Cortex of kidney (tissue), 1 donor: Measurements from ENCODE around the gene RALA.
"Not testable (repeated sequence)": the region's sequence is repeated elsewhere in the genome, so short reads cannot be mapped to it uniquely, and the experiment has no call there.

ENCODE experiments used
- DNase-seq: peaks from one replicate; lab custom pipeline; 2025; lab: John Stamatoyannopoulos, UW

RALA gene

DNA sequence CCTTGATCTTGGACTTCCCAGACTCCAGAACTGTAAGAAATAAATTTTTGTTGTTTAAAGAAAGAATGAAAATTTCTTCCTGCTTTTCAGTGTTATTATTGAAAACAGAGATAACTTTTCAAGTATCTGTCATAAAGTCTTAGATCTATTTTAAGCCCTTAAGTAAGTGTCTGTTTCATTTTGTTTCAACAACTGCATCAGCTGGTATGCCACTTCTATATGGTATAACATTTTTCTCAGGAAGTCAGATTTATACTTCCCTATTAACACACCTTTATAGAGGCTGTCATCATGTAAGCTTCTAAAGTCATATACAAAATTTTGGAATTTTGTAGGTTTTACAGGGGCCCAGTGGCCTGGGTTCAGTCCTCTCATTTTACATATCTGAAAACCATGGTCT lies 24.4 kb downstream of the RALA start:
- DNase-seq: no peak

GRCh38 chr7:39650676-39651075 lies 27.3 kb downstream of the RALA start:
- no peak for DNase-seq

DNA sequence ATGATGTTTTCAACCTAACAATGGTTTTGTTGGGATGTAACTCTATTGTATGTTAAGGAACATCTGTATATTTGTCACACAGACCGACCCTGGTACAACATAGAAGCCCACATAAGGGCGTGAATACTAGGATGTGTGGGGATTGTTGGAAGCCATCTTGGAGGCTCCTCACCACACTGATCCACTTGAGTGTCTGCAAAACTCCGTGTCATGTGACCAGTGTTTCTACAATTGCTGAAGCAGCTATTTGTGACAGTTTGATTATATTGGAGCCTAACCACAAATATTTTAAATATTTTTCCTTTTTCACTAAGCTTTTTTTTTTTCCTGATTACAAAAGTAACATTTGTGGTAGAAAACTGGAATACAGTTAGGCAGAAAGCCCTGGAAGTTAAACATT lies 27.9 kb downstream of the RALA start:
- DNase-seq: no peak

DNA sequence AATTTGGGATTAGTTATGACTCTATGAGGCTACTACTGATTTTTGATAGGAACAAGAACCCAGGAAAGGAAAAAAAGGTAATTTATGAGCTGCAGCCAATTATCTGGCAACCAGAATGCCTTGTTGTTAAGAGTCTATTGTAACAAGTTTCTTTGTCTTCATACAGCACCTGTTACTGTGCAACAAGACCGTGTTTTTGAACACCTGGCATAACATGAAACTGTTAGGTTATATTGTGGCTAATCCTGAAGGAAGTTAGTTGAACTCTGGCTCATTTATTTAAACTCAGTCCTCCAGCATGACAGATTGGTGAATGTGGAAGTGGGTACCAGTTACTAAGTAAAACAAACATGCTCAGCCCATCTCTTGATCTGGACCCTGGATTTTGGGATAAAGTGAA lies 33.0 kb downstream of the RALA start:
- no peak for DNase-seq

DNA sequence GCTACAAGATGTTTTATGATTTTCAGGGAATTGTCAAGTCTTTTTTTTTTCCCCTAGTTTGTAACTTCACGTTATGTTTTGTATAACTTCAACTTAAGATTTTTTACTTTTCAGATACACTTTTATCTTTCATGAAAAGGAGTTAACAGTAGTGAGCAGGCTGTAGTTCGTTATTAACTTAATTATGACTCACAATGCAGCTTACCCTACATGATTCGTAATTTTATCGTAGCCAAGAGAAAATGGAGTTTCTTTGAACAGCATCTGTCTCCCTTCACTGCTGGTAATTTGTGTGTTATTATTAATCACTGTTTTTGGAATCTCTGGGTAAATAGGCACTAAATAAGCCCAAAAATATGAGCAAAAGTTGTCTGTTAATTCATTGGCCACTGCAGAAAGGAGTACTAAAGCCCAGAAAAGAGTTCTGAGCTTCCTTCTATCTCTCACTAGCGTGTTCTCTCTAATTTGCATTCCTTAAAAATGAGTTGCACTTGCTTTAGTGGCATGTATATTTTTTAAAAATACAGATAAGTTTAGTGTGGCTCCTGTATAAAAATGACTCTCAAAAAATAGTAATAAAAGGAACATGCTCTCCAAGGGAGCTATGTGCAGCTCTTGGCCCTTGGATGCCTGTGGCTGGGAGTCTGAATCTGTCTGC lies 36.1 kb downstream of the RALA start:
- no peak for DNase-seq

- no peak for DNase-seq
Measured at GRCh38 chr7:39661960-39662359, 38.6 kb downstream of the RALA start.

DNA sequence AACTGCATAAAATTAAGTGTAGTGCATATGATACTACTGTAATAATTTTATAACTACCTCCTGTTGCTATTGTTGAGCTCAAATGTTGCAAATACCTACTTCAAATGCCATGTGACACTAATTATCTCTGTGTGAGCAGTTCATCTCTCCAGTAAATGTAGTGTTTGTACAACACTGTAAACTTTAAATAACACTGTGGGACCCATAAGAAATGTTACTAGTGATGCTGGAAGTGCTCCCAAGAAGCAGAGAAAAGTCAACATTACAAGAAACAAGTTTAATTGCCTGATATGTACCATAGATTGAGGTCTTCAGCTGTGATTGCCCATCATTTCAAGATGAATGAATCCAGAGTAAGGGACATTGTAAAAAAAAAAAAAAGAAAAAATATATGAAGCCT lies 39.9 kb downstream of the RALA start:
- DNase-seq: no peak

- DNase-seq: no peak
Measured at GRCh38 chr7:39664057-39664456, 40.7 kb downstream of the RALA start.

GRCh38 chr7:39664585-39664984 lies 41.2 kb downstream of the RALA start:
- DNase-seq: no peak

- DNase-seq: no peak
Measured at GRCh38 chr7:39666562-39666961, 43.2 kb downstream of the RALA start.

DNA sequence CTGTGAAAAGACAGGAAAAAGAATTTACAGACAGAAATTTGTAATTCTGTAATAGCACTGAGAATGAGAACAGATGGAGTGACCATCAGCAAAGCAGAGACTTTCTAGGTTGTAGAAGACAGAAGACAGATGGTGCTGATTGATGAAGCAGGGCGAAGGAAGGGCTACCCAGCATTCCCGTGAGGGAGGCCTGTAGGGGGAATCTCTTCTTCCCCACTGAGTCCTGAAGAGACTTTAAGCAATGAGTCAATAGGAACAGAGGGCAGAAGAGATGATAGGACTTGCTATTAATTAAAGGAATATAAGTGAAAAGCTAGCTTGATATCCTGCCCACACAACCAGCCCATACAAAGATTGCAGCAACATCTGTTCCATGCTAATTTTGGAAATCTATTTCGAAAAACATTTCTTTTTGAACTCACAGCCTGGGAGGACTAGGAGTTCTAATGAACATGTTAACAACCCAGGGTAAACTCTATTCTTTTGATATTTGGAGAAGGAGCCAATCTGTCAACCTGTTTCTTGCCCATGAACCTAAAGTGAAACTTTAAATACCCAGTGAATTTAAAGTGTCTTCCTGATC lies 44.1 kb downstream of the RALA start:
- DNase-seq: no peak

DNA sequence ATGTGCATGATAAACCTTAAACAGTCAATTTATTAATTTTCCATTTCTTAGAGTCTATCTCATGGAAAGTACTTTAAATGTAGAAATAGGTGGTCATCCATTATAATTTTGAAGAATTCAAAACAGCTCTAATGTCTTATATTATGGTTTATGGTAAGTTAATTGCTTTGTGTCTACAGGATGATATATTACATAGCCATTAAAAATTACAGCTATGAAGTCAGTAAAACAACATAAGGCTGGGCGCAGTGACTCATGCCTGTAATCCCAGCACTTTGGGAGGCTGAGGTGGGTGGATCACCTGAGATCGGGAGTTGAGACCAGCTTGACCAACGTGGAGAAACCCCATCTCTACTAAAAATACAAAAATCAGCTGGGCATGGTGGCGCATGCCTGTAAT lies 44.9 kb downstream of the RALA start:
- DNase-seq: not testable (repeated sequence)

- no peak for DNase-seq
Measured at GRCh38 chr7:39670052-39670451, 46.7 kb downstream of the RALA start.

DNA sequence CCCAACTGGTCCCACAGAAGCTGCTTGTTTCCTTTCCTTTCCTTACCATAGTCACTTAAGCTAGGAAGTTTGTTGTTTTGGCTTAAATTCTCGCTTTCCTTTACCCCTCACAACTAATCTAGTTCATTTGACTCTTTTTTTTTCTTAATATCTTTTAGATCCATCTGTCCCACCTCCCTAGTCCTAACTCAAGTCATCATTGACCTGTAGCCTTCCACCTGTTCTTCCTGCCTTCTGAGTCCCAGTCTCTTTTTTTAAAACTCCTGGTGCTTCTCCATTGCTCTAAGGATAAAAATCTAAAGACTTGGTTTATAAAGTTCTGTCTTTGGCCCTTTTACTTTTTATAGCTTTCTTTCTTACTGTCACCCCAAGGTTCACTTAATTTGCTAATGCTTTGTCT lies 47.6 kb downstream of the RALA start:
- DNase-seq: no peak

DNA sequence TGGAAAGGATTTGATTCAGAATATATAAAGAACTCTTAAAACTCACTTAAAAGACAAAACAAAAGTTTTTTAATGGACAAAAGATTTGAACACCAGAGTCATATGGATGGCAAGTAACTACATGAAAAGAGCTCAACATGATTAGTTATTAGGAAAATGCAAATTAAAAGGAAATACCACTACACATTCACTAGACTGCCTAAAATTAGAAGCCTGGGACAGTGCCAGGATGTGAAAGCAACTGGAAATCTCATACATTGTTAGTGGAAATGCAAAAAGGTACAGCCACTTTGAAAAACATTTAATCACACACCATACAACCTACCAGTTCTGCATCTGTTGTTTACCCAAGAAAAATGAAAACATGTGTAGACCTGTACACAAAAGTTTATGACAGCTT lies 48.8 kb downstream of the RALA start:
- DNase-seq: no peak

DNA sequence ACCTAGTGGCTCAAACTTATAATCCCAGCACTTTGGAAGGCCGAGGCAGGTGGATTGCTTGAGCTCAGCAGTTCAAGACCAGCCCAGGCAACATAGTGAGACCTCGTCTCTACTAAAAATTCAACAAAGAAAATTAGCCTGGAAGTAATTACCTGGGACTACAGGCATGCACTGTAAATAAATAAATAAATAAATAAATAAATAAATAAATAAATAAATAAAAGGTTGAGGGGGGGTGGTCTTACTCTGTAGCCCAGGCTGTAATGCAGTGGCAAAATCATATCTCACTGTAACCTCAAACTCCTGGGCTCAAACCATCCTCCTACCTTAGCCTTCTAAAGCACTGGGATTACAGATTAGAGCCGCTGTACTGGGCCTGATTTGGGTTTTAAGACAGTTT lies 50.5 kb downstream of the RALA start:
- no peak for DNase-seq

GRCh38 chr7:39674406-39674805 lies 51.0 kb downstream of the RALA start:
- DNase-seq: no peak

- no peak for DNase-seq
Measured at GRCh38 chr7:39676346-39676745, 53.0 kb downstream of the RALA start.

GRCh38 chr7:39678930-39679709 lies 55.7 kb downstream of the RALA start:
- no peak for DNase-seq

- DNase-seq: not testable (repeated sequence)
Measured at GRCh38 chr7:39679874-39680273, 56.5 kb downstream of the RALA start.

- no peak for DNase-seq
Measured at GRCh38 chr7:39681887-39682441, 58.6 kb downstream of the RALA start.

DNA sequence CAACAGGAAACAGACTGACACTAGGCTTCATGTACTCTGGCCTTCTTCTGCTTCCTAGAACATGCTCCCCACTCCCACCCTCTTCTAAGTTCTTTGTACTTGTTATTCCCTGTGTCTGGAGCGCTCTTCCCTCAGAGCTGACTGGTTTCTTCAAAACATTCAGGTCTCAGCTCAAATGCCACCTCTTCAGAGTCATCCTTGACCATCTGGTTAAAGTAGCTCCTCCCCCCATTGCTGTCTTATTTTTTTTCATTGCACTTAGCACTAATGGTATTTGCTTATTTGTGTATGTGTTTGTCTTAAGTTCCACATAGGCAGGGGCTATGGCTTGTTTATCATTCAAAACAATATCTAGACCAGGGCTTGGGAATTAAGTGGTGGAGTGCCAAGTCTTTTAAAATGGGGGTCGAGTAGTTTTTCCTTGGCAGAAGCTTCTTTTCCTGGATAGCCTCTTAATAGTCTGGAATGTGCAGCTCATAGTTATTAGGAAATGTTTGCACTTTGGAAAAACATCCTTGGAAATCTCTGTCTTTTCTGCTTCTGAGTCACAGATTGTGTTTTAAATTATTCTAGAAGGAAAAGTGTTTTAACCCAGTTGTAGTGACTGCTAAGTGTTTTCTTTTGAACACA lies 60.0 kb downstream of the RALA start:
- no peak for DNase-seq
